ENCODE data around the gene GC. TPM values are rescaled to one million over a fixed set of nuclear protein-coding genes. Genes with fewer than 3 reads are reported as not detected.

Gene GC, protein sequence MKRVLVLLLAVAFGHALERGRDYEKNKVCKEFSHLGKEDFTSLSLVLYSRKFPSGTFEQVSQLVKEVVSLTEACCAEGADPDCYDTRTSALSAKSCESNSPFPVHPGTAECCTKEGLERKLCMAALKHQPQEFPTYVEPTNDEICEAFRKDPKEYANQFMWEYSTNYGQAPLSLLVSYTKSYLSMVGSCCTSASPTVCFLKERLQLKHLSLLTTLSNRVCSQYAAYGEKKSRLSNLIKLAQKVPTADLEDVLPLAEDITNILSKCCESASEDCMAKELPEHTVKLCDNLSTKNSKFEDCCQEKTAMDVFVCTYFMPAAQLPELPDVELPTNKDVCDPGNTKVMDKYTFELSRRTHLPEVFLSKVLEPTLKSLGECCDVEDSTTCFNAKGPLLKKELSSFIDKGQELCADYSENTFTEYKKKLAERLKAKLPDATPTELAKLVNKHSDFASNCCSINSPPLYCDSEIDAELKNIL
- not detected in 3 replicates for total RNA-seq

DNA sequence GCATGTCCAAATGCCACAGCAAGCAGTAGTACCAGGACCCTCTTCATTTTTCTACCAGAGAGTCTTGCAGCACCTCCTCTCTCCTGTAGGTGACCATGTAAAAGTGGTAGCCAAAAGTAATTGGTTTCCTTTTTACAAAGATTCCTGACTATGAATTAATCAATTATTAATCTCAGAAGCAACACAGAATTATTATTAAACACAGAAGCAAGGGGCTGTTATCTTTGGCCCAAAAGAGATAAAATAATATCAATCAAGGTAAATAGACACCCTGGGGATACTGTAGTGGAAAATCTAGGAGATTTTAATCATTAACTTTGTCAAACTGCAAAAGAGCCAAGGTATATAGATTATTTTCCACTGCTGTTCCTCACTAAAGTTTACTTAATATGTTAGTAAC, at the start of gene GC:
GC (minus strand) TSS at position 108 of the 400 bp plus-strand sequence; CDS start at position 47, 61 bp downstream.
- H3K27ac Mint-ChIP-seq = no peak within 1 kb of the TSS
- no peaks in the 10 kb centered on the region for H3K36me3 Mint-ChIP-seq
- no peaks in the 10 kb centered on the region for H3K27me3 Mint-ChIP-seq (ENCODE audit: low read depth)
- H3K9me3 Mint-ChIP-seq = no peaks in the 10 kb centered on the region
- H3K4me3 Mint-ChIP-seq = no peak within 1 kb of the TSS
- no peak for DNase-seq (ENCODE audit: low spot score in 2 of 2, unreplicated experiment in 2 of 2)
- H3K4me1 Mint-ChIP-seq = peaks cover 3% of the 10 kb centered on the region
- TF ChIP-seq, protein P1, sequence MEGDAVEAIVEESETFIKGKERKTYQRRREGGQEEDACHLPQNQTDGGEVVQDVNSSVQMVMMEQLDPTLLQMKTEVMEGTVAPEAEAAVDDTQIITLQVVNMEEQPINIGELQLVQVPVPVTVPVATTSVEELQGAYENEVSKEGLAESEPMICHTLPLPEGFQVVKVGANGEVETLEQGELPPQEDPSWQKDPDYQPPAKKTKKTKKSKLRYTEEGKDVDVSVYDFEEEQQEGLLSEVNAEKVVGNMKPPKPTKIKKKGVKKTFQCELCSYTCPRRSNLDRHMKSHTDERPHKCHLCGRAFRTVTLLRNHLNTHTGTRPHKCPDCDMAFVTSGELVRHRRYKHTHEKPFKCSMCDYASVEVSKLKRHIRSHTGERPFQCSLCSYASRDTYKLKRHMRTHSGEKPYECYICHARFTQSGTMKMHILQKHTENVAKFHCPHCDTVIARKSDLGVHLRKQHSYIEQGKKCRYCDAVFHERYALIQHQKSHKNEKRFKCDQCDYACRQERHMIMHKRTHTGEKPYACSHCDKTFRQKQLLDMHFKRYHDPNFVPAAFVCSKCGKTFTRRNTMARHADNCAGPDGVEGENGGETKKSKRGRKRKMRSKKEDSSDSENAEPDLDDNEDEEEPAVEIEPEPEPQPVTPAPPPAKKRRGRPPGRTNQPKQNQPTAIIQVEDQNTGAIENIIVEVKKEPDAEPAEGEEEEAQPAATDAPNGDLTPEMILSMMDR (IDR thresholded peaks at IDR 0.05; ENCODE audit: unreplicated experiment) = no peak

DNA sequence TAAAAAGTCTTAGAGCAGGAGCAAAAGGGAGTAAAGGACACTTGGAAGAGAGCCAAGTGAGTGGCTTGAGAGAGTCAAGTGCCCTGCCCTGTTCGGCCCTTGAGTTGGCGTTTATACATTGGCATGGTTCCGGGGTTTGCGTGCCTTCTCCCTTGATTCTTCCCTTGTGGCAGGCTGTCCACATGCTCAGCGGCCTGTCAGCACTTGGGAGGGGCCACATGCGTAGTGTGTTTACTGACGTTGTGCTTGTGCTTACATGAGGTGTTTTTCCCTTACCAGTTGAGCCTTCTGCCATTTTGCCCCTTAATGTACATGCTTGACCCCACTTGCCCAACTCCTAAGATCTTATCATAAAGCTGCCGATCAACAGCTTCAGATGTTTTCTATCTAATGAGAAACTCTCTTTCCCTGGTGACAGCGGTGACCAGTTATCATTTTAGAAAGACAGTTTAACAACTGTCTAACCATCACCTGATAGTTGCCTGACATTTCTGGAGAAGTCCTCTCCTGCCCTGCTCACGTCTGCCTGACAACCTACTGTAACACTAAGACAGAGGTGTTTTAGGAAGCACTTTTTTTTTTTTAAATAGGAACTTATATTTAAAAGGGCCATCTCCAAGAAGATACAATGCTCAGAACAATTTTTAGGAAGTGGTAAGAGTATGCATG, 49.5 kb upstream of the GC start:
- Mint-ChIP-seq H3K4me3 (no peak overlapping the region), H3K27ac (no peak overlapping the region), H3K4me1 (peaks cover 16% of the 10 kb centered on the region), H3K9me3 (peaks cover 4% of the 10 kb centered on the region), H3K36me3 (no peaks in the 10 kb centered on the region), H3K27me3 (ENCODE audit: low read depth) (no peaks in the 10 kb centered on the region)
- no peak for DNase-seq (ENCODE audit: low spot score in 2 of 2, unreplicated experiment in 2 of 2)
- TF ChIP-seq, protein P1 (IDR thresholded peaks at IDR 0.05; ENCODE audit: unreplicated experiment) = no peak

DNA sequence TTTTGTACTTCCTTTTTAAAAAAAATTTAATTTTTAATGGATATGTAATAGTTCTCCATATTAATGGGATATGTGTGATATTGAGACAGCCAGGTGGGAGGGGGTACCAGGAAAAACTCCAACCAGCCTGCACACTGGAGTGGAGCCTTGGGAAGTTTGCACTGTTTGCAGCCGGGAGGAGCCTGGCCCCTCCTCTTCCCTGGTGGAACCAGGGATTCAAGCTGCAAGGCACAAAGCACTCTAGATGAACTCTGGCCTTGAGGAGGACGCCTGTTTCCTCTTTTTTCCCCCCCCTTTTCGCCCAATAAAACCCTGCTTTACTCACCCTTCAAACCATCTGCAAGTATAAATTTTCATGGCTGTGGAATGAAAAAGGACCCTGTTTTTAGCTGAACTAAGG, 48.2 kb upstream of the GC start:
- Mint-ChIP-seq H3K4me3 (no peak overlapping the region), H3K36me3 (no peaks in the 10 kb centered on the region), H3K9me3 (no peaks in the 10 kb centered on the region), H3K4me1 (peaks cover 28% of the 10 kb centered on the region), H3K27ac (no peak overlapping the region), H3K27me3 (ENCODE audit: low read depth) (no peaks in the 10 kb centered on the region)
- TF ChIP-seq, protein P1 (IDR thresholded peaks at IDR 0.05; ENCODE audit: unreplicated experiment) = no peak
- no peak for DNase-seq (ENCODE audit: low spot score in 2 of 2, unreplicated experiment in 2 of 2)

DNA sequence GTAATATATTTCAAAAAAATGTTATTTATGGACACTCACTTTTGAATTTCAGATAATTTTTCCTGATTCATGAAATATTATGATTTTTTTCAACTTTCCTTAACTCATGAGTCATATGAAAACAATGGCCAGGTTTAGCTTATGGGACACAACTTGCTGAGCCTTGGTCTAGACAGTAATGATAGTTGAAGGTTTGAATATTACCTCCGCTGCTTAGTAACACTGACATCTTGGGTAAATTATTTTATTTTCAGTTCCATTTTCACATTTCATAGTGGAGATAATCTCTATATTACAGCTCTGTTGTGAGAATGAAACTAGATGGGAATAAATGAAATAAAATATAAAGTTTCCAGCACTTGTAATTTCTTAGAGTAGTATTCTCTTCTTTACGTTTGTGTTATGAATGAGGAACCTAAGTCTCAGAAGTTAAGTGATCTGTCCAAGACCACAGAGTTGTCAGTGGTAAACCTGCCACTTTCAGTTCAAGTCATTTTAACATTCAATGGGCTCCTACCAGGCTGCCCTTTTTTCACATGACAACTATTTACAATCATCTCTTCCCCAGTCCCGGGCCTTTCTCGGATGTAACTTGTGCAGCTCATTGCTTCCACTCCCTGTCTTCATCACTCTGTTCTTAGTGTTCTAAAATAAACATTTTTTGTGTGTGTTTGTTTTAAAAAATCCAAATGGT, 46.8 kb upstream of the GC start:
- TF ChIP-seq, protein P1 (IDR thresholded peaks at IDR 0.05; ENCODE audit: unreplicated experiment) = no peak
- no peaks in the 10 kb centered on the region for H3K27me3 Mint-ChIP-seq (ENCODE audit: low read depth)
- H3K4me3 Mint-ChIP-seq = no peak overlapping the region
- no peak for DNase-seq (ENCODE audit: low spot score in 2 of 2, unreplicated experiment in 2 of 2)
- H3K4me1 Mint-ChIP-seq = peaks cover 28% of the 10 kb centered on the region
- H3K9me3 Mint-ChIP-seq = peaks cover 6% of the 10 kb centered on the region
- H3K36me3 Mint-ChIP-seq = no peaks in the 10 kb centered on the region
- H3K27ac Mint-ChIP-seq = no peak overlapping the region

DNA sequence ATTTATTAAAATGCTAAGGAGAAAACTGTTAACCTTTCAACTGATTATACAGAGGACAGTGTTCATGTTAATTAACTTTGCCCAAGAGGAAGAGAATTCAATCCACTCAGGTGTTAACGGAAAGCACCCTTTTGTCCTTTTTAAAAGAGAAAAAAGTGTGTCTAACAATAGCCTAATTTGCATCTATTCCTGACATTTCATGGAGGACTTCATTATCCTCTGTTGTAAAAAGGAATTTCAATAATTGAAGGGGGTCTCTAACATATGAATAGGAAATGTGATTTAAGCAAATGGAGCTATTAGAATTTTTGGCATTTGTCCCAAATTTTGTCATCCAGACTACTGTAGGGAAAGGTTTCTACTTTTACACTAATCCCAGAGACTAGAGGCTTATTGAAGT, 44.6 kb upstream of the GC start:
- no peak for DNase-seq (ENCODE audit: low spot score in 2 of 2, unreplicated experiment in 2 of 2)
- Mint-ChIP-seq H3K9me3 (peaks cover 9% of the 10 kb centered on the region), H3K27me3 (ENCODE audit: low read depth) (no peaks in the 10 kb centered on the region), H3K4me3 (no peak overlapping the region), H3K27ac (no peak overlapping the region), H3K36me3 (no peaks in the 10 kb centered on the region), H3K4me1 (peaks cover 27% of the 10 kb centered on the region)
- TF ChIP-seq, protein P1 (IDR thresholded peaks at IDR 0.05; ENCODE audit: unreplicated experiment) = no peak
